Measurements from ENCODE around the gene CASP3.
"Not testable (repeated sequence)": the region's sequence is repeated elsewhere in the genome, so short reads cannot be mapped to it uniquely, and the experiment has no call there.

Gene CASP3

DNA sequence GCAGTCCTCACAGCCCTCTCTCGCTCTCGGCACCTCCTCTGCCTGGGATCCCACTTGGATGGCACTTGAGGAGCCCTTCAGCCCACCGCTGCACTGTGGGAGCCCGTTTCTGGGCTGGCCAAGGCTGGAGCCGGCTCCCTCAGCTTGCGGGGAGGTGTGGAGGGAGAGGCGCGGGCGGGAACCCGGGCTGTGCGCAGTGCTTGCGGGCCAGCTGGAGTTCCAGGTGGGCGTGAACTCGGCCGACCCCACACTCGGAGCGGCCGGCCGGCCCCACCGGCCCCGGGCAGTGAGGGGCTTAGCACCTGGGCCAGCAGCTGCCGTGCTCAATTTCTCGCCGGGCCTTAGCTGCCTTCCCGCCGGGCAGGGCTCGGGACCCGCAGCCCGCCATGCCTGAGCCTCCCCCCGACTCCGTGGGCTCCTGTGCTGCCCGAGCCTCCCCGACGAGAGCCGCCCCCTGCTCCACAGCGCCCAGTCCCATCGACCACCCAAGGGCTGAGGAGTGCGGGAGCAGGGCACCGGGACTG, 57.4 kb downstream of the CASP3 start:
- not testable (repeated sequence) for DNase-seq

DNA sequence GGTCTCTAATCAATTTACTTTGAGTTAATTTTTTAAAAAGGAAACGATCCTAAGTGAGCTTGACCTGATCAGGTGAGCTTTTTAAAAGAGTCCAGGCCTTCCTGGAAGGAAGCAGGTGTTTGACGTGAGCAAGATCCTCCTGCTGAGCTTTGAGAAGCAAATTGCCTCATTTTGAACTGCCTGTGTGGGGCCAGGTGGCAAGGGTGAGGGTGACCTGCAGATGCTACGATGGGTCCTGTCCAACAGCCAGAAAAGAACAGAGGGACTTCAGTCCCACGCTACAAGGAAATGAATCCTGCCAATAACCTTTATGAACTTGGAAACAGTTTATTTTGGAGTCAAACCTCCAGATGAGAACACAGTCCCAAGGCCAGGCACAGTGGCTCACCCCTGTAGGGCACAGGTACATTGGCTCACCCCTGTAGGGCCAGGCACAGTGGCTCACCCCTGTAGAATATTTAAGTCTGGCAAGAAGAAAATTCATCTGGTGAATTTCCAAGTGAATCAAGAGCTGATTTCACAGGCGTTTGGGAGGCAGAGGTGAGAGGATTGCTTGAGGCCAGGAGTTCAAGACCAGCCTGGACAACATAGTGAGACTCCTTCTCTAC, 58.1 kb downstream of the CASP3 start:
- DNase-seq: no peak

DNA sequence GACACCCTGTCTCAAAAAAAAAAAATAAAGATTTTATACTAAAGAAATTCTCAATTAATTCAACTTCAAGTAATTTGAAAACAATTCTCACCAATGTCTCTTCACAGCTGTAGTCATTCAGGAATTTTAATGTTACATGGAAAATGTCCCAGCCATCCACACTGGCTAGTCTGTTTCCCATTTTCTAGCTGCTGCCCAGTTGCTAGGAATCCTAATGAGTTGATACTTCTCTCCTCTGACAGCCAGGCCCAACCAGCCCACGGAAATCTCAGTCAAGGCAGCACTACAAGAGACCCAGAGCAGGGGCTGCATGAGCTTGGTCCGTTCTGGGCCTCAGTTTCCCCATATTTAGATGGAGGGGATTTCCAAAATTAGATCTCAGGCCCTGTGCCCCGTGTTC, 59.1 kb downstream of the CASP3 start:
- no peak for DNase-seq

DNA sequence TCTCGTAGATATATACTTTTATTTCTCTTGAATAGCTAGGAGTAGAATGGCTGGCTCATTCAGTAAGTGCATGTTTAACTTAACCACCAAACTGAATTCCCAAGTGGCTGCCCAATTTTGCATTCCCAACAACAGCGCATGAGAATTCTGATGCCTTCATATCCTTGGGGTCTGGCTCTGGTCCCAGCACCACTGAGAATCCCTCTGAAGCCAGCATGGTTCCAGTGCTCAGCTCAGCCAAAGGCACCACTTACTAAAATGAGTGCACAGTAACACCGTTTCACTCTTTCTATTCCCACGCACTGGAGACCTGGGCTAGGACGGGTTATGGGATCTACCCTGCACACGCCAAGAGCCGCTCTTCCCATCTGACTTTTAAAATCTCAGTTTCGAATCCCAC, 60.4 kb downstream of the CASP3 start:
- DNase-seq: no peak

DNA sequence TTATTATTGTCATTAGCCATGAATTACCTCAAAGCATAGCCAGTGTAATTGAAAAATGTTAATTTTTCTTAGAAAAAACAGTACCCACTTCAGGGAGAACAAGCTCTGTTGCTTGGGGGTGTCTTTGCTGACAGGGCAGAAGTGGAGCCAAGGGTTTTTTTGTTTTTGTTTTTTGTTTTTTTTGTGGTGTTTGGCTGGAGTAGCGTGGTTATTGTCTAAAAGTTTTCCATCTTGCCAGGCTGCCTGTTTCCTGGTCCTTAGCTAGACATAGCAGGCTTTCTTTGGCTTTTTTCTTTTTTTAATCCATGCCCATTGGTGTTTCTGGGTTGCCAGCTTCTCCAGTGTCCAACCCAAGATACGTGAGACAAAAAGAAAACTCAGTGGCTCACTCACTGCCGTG, 61.5 kb downstream of the CASP3 start:
- DNase-seq: no peak

DNA sequence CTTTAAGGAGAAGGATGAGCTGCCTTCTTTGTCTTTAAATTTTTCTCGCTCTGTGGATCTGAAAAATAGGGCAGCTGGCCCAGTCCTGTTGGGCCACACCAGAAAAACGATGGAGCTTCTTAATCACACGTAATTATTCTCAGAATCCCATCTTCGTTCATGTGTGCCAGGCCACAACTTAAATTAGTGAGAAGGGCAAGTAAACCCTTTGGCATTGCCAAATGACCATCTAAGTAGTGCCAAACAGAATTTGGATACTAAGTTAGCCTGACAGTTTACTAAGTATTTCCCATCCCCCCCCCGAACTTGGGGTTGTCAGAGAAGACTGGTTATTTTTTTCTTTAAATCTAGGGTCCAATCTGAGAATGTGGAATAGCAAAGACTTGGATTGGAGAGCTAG, 62.0 kb downstream of the CASP3 start:
- no peak for DNase-seq

DNA sequence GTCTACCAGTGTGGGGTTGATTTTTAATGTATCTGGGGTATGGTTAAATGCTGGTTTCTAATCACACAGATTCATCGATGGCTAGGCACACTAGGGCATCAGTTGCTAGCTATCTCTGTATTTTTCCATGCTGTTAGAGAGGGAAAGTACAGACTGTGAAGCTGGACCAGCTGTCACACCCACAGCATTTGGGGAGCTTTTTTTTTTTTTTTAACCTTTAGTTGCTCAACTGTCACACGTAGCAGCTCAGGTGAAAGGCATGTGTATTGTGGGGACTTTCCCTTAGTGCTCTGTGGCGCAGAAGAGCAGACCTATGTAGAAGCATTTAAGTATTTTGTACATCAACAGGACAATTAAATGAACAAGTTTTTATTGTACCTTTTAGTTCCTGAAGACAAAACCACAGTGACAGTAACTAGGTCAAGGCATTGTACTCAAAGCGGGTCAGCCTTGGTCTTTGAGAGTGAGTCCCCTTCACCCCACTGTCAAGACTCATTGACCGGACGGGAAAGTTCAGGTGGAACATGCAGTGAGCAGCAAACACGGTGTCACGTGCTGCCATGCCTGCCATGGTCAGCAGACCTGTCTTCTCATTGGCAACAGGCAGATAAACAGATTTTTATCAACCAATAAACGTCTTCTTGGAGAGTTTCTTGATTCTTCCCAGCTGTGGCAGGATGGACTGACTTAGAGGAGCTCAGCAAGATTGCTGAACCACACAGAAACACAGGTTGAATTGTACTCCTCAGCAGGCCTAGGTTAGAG, 65.3 kb downstream of the CASP3 start:
- peak; percentile 37 for DNase-seq
